COLO668 (cell line): ENCODE results near the gene TBC1D8.

ENCODE experiments used
- DNase-seq: peaks from one replicate; lab custom pipeline; 2025; ENCODE audit not compliant: unreplicated experiment; lab: John Stamatoyannopoulos, UW

The TBC1D8 gene

DNA sequence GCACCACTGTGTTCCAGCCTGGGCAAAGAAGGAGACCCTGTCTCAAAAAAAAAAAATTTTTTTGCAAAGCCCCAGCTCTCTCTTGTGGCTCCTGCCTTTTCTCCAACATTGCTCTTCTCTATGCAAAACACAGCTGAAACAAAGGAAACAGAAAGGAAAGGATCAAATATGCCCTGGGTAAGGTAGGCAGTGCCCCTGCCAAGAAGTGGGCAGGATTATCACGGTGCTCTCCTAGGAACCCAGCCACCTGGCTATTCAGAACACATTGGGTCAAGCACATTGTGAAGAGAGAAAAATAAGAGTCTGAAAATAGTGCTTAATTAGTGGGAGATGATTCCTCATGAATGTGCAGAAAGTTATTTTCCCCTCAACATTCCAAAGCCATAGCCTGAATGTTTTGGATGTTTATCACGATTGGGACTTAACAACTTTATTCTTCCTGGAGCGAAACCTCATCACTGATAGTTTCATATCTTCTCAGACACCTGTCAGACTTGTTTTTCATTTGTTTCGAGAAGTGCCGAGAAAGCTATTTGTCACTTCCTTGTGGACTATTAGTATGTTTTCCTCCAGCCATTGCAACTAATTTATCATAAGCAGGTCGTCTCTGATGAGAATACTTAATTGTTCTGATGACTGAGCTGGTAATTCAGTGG lies 191.8 kb downstream of the TBC1D8 start:
- DNase-seq = no peak

DNA sequence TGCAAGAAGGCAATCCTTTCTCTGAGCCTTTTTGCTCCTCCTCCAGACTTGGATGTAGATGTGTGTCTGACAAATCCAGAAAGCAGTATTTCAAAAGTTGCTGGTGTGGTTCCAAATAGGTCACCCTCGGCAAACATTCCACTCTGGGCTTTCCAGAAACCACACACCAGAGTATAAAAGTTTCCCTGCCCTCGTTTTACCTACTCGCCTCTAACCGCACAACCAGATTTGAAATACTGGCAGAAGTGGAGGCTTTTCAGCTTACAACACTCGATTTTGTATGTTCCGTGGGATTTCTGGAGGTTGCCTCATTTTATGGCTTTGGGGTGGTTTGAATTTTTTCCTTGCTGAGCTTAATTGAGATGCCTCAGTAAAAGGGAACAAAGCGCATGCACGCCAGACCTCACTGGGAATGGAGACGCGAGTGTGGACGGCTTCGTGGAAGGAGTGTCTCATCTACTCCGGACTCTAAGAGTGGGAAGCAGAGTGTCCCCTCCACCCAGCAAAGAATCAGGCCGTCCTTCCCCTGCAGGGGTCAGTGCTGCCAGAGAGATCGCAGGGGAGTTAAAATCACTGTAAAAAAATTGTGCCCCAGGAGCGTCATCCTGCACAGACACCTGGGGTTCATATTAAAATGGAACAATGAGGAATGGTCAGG lies 193.1 kb downstream of the TBC1D8 start:
- DNase-seq = no peak
